Measurements from ENCODE around the gene BDH2. TPM values are rescaled to one million over a fixed set of nuclear protein-coding genes. Genes with fewer than 3 reads are reported as not detected.
A peak's percentile ranks its signal among the peaks of the same experiment; 100 is the strongest.

BDH2 gene
- total and polyA plus RNA-seq, 2 of the 8 experiments (the other 6 are each of a cell fraction or from before 2014, with no cell fraction given), result 46.0 to 46.2 TPM

DNA sequence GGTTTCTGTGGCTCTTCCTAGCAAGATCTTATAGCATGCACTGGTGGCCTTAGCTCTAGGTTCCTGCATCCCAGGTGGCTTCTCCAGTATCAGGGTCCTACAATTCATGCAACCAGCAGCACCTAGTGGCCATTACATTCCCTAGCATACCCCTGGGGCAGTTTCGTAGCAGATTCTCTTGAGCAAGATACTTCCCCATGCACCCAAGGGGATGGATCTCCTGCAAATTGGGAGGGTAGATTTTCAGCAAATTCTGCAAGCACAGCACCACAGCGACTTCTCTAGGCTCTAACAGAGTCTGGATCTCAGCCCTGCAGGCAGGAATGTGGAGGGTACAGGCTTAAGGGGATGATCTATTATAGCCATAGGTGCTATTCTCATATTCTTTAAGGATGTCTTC lies 67.1 kb downstream of the BDH2 start:
- FAIRE-seq, result peak; percentile 99
- Histone ChIP-seq H4K91ac (replicated peaks; ENCODE audit: insufficient read length, low read length) (no peak overlapping the region), H3K79me1 (ENCODE audit: low read depth, low read length) (no peaks in the 10 kb centered on the region), H2AFZ (ENCODE audit: low read length) (peak overlapping the region; percentile 55; the same call in 1 of the 2 replicates), H3K9ac (replicated peaks in 1 of 4; ENCODE audit: extremely low read depth in 1 of 4, low read depth in 3 of 4, low read length in 3 of 4) (no peak overlapping the region), H3K27ac (ENCODE audit: low read depth, low read length) (no peak overlapping the region), H3K4me3 (ENCODE audit: extremely low read depth in 1 of 4, insufficient read depth in 2 of 4, low read depth in 3 of 4, low read length in 4 of 4) (no peak overlapping the region), H3K4me1 (replicated peaks in 1 of 4; ENCODE audit: control insufficient read depth in 3 of 4, insufficient read depth in 4 of 4, low read length in 3 of 4) (no peaks in the 10 kb centered on the region), H4K8ac (ENCODE audit: extremely low read depth, insufficient read depth, low read length) (no peak overlapping the region), H3K18ac (ENCODE audit: extremely low read depth, low read length) (no peak overlapping the region), H3K23ac (ENCODE audit: insufficient read length) (no peak overlapping the region), H3K36me3 (ENCODE audit: control insufficient read depth in 2 of 4, insufficient read depth in 4 of 4, low read length in 3 of 4) (no peaks in the 10 kb centered on the region), H4K20me1 (replicated peaks in 1 of 2; ENCODE audit: control insufficient read depth in 1 of 2, insufficient read depth in 2 of 2, low read length in 2 of 2) (no peaks in the 10 kb centered on the region), H3K4ac (replicated peaks; ENCODE audit: insufficient read length, low read depth, low read length) (no peak overlapping the region), H2BK120ac (replicated peaks; ENCODE audit: low read depth, low read length) (no peak overlapping the region), H2BK20ac (ENCODE audit: low read length) (no peak overlapping the region), H2AK5ac (ENCODE audit: low read depth, low read length) (no peak overlapping the region), H3K14ac (ENCODE audit: insufficient read length) (no peak overlapping the region), H3K9me3 (ENCODE audit: insufficient read depth in 2 of 2, low read depth in 1 of 2, low read length in 1 of 2) (no peaks in the 10 kb centered on the region), H3K79me2 (ENCODE audit: control insufficient read depth in 1 of 2, insufficient read depth in 2 of 2, low read length in 2 of 2) (no peaks in the 10 kb centered on the region), H3K27me3 (replicated peaks in 1 of 4; ENCODE audit: control insufficient read depth in 3 of 4, extremely low read depth in 1 of 4, insufficient read depth in 3 of 4, low read length in 3 of 4) (no peaks in the 10 kb centered on the region), H2BK5ac (ENCODE audit: low read depth, low read length) (no peak overlapping the region), H3K4me2 (ENCODE audit: insufficient read depth in 1 of 2, low read depth in 2 of 2, low read length in 2 of 2) (no peak overlapping the region), H2BK15ac (ENCODE audit: low read length) (no peak overlapping the region), H3K23me2 (ENCODE audit: low read depth, low read length) (no peaks in the 10 kb centered on the region), H2BK12ac (ENCODE audit: low read depth, low read length) (no peak overlapping the region), H4K5ac (ENCODE audit: insufficient read length, low read depth, low read length) (no peak overlapping the region), H3K56ac (replicated peaks; ENCODE audit: insufficient read length, low read depth, low read length) (no peak overlapping the region)
- ChIA-PET CTCF (ENCODE audit: partially characterized antibody) (interaction anchor here (0.7 to 2.4 kb wide), 35 partner anchors 8 to 605 kb away, joined by 3 to 11 read pairs (median 4); no protein-coding TSS in a partner anchor), POLR2A (ENCODE audit: partially characterized antibody) (interaction anchor here (0.6 to 0.8 kb wide), 3 partner anchors 13 to 205 kb away, joined by 3 read pairs; partner anchors contain the start of gene UBE2D3)
- 16% methylated on average over 2 of the region's 2 CpGs; no CpG with 5 or more reads in 1 of the 2 experiments for WGBS, 2 experiments (ENCODE audit: extremely low coverage in 1 of 2, insufficient coverage in 1 of 2, insufficient read length in 1 of 2, insufficient replicate concordance in 2 of 2, low coverage in 1 of 2, low lambda C conversion rate in 2 of 2, missing lambda C conversion rate in 1 of 2)
- peak in 1 of 2 experiments; percentile 63 for DNase-seq (ENCODE audit: low read depth in 1 of 2, low spot score in 2 of 2)
- TF ChIP-seq JUND (IDR thresholded peaks at IDR 0.05; ENCODE audit: low read length) (no peak), MAFK (IDR thresholded peaks at IDR 0.05; ENCODE audit: low read depth, low read length) (peak; percentile 55), RBBP5 (IDR thresholded peaks at IDR 0.05; ENCODE audit: borderline replicate concordance, low read depth, low read length) (no peak), FOSL1 (IDR thresholded peaks at IDR 0.05; ENCODE audit: insufficient read depth, low read depth, low read length) (no peak), RAD21 (IDR thresholded peaks at IDR 0.05 in 1 of 2, conservative IDR thresholded peaks at IDR 0.05 in 1 of 2; ENCODE audit: low read depth in 2 of 2, low read length in 2 of 2) (peak; percentile 94 to 95), TEAD4 (IDR thresholded peaks at IDR 0.05; ENCODE audit: low read depth, low read length) (0 out of 2 replicates have a peak, but pooled peaks have one; percentile 23), ASH2L (IDR thresholded peaks at IDR 0.05; ENCODE audit: low read length) (no peak), YY1 (IDR thresholded peaks at IDR 0.05; ENCODE audit: low read depth, low read length) (peak; percentile 34; the same call in 1 of the 2 replicates), RXRA (IDR thresholded peaks at IDR 0.05; ENCODE audit: insufficient read depth, low read depth, low read length) (no peak), SAP30 (IDR thresholded peaks at IDR 0.05; ENCODE audit: insufficient read depth, insufficient replicate concordance, low read length) (no peak)
- TF ChIP-seq, protein P1, sequence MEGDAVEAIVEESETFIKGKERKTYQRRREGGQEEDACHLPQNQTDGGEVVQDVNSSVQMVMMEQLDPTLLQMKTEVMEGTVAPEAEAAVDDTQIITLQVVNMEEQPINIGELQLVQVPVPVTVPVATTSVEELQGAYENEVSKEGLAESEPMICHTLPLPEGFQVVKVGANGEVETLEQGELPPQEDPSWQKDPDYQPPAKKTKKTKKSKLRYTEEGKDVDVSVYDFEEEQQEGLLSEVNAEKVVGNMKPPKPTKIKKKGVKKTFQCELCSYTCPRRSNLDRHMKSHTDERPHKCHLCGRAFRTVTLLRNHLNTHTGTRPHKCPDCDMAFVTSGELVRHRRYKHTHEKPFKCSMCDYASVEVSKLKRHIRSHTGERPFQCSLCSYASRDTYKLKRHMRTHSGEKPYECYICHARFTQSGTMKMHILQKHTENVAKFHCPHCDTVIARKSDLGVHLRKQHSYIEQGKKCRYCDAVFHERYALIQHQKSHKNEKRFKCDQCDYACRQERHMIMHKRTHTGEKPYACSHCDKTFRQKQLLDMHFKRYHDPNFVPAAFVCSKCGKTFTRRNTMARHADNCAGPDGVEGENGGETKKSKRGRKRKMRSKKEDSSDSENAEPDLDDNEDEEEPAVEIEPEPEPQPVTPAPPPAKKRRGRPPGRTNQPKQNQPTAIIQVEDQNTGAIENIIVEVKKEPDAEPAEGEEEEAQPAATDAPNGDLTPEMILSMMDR (IDR thresholded peaks at IDR 0.05; ENCODE audit: control extremely low read depth in 1 of 3, insufficient read depth in 1 of 3, low read depth in 1 of 3, low read length in 3 of 3), result peak; percentile 57 to 98 (median 83)
